CMK (cell line): ENCODE measurements around the gene SRPX.

Experiments used
- DNase-seq: peaks from one replicate; pipeline ENCODE4 v3.0.0-alpha.2; 2010; ENCODE audit warnings: low read depth

The SRPX gene

DNA sequence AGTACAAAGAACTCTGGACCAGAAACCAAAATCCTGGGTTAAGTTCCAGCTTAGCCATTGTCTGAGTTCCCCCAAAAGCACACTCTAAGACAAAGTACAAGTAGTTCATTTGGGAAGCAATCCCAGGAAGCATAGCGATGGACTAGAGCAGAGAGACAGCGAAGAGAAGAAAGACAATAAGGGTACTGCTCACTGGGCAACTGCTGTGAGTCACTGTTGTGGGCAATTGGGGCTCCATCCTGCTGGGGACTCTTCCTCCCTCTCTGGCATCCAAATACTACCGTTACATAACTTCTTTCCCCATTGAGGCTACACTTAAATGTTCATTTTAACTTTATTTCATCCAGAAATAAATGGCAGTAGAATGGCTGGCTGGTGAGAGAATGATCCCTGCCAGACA lies 14.1 kb downstream of the SRPX start:
- no peak for DNase-seq

DNA sequence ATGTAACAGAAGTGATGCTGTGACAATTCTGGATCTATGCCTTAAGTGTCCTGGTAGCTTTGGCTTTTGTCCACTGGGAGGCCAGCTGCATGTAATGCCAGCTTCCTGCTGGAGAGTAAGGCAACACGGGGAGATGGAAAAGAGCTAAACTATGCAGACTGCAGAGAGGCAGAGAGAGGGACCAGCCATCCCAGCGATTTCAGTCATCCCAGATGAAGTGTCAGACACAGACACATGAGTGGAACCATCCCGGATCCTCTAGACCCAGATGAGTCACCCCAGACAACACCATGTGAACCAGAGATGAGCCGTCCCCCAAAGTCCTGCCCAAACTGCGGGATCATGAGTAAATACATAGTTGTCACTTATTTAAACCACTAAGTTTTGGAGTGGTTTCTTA lies 14.6 kb downstream of the SRPX start:
- no peak for DNase-seq

DNA sequence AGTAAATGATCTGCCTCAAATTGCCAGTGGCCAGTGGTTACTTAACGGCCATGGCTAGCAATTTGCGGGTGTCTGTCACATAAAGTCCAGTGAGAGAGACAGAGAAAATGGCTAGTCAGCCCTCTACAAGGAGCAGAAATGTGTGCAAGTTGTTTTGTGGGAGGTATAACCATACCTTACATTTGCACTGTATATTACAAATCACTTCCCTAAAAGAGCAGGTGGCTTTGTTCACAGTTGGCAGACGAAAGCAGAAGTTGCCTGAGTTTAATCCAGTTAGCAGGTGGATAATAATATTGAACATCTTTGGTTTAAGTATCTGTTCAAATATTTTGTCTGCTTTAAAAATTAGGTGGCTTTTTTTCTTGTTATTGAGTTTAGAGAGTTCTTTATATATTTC lies 15.6 kb downstream of the SRPX start:
- no peak for DNase-seq

DNA sequence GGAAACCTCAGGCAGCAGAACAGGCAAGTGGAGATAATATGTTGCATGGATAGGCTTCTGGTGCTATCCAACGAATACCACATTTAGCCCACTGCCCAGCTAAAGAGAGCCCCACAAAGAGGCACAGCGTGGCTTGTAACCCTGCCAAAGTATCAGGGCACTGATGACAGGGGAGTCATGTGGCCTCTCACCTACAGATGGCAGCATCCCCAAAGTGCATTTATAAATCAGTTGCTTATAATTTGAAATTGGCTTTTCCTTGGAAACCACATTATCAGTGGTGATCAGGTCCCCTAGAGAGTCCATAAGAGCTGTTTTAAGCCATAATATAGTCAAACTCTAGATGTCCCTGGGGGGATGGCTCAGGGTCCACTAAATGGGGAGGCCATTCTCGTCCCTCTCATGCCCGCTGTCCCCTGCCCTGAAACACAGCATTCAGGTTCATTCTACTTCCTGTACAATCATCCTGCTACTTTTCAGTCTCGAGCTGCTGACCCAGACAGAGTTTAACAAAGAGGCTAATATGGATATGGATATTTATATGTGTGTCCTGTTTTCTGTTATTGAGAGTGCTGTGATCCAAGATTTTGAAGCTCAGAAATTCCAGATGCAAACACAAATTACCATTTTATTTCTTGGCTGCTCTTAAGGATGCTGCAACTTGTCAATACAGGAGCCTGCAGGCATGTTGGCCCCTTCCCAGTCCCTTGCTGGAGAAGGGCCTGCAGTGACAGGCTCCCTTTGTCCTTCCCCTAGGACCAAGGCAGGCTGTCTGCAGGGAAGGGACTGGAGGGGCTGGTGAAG lies 28.5 kb downstream of the SRPX start:
- DNase-seq, result no peak

DNA sequence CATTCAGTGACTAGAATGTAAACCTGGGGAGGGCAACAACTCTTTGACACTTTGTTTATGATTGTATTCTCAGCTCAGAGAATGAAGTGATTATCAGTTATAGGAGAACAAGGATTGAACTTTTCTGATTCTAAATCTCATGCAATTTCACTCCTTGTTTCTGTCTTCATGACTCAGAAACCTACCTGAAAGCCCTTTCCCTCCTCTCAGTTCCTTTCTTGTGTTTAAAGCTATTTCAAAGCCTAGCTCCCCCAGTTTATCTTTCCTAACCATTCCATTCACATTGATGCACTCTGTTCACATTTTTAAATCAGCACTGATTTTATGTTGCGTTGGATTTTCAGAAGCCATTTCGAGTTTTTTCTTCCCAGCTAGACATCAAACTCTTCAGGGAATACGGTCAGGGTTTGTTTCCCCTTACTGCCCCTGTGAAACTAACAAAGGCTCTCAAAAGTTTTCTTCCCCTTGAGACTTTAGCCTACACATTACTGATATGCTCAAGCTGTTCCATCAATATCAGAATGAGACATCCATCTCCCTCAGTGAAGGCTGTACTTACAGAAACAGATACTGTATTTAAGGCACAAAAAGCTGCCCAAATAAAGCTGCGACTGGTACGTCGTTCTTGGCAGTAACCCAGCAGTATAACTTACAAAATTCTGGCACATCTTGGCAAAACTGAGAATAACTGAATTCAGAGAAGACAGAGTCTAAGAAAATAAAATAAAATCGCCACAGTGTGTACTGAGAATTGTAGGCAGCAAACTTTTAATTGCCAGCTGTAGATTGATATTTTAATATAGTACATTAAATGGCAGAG lies 31.0 kb downstream of the SRPX start:
- DNase-seq, result no peak

DNA sequence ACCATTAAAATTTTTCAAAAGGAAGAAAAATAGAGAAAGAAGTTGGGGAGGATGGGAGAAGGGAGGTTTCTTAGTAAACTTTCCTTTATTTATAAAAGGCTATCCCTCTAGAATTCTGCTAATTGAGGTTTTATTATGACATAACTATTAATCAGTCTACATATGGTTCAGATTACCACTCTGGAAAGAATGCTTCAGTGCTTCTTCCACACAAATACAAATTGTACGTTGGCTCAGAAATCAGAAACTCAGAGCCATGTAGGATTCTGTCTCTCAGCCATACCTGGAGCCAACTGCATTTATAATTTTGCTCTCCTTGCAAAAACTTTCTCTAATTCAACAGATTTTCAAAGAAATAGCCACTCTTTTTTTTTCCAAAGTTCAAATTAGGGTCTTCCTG lies 37.1 kb downstream of the SRPX start:
- no peak for DNase-seq

DNA sequence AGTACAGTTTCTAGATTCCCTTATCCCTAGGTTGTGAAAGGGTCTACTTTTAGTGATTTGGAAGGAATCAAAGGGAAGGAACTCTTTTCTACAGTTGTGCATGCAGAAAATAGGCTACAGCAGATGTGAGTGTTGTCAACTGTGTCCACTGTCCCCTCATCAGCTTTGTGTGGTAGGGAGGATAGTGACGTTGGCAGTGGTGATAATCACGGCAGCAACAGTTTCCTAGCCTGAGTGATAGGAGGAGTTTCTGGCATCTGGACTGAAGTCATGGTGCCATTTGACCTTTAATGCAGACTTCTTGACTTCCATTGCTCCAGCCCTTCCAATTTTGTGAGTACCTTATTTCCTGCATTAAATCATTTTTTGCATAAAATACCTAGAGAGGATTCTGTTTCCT lies 39.3 kb downstream of the SRPX start:
- no peak for DNase-seq

DNA sequence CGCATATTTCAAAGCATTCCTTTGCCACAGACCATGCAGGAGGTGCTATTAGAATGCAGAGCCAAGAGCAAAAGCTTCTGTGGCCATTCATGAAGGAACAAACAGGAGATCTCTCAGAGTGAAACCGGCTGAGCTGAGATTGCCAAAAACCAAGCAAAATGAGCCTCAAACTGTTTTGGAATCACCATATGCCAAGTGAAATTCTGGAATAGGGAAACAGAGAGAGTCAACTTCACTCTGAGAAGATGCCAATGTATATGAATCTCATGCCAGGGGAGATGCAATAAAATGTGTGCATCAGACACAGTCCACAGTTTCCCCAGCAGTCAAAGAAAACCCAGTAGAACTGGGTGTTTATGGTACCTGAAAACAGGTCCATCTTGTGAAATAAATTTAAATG lies 42.3 kb downstream of the SRPX start:
- no peak for DNase-seq

DNA sequence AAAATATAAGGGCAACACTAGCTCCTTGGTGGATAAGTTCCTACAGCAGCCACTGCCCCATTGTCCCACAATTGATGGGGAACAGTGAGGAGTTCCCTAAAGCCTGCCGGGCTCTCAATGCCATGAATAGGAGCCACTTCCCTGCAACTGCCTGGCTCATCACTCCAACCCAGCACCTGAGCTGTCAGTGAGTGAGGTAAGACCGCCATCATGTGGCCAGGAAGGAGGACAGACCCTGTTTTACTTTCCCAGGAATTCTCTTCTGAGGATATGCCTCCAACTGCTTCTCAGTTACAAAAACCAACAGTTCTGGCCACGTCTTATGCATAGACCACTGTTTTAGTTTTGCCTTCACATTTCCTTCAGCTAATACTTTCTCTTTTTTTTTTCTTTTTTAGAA lies 45.5 kb downstream of the SRPX start:
- no peak for DNase-seq

DNA sequence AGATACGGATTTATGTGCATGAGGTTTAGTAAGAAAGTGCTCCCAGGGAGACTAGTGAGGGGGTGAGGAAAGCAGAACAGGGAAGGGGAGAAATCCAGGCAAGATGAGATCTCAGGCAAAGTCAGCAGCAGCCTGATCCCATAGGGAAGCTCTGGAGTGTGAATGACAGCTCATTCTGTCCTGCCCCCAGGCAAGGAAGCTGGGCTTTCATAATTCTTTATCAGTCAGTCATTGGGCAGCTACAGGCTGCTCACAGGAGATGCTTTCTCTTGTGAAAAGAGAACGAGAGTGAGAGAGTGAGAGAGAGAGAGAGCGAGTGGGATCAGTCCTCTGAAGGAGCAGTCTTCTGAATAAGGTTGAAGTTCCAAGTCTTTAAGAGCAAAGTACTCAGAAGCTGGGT lies 48.1 kb downstream of the SRPX start:
- DNase-seq, result no peak

DNA sequence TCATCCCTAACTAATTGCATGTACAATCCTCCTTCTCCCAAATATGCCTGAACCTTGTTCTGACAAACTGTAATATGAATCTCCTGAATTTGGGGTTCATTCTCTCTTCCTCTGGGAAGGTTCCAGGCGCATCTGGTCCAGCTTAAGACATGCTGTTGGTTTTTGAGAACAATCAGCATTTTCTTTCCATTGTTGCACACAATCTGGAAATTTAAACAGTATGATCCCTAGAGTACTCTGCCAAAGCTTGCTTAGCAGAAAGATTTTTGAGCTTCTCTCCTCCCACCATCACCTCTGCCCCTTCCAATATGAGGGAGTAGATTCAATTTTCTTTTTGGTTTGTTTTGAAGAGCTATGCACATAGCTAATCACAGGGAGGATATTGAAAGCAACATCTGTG lies 50.1 kb downstream of the SRPX start:
- no peak for DNase-seq

DNA sequence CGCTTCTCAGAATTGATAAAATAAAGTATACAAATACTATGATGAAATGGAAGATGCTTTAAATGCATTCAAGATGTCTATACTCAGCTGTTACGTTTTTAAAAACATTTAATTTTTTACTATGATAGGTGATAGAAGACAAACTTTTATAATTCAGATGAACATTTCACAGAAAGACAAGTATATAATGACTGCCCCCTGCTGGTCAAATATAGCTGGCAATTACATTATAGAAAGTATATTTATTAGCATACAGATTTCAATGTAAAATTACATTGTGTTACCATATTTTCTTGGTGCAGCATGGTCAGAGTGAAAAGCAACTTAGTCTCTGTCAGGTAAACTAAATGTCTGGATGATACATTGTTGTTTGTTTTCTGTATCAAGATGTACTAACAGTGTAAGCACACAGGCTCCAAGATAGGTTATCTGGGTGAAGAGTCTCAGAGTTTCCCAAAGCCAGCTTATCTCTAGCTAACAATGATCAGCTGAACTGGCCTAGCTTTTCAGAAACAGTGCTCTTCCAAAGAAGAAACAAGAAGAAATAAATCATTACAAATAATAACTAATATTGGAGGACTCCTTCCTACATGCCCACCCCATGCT lies 54.1 kb downstream of the SRPX start:
- no peak for DNase-seq

DNA sequence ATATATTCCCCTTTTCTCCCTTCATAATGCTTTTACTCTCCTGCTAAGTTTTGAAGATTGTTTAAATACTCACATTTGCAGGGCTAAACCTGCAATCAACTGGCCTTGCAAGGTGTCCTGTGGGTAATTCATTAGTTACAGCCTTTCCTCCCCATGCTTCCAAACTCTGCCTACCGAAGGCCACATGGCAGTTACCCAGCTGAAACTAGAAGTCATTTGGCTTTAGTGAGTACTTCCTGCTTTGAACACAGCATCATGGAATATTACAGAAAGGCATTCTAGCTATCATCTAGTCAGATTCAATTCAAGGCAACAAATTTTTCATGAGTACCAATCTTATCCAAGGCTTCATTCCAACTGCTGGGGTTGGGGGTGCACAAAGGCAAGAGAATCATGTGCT lies 55.6 kb downstream of the SRPX start:
- no peak for DNase-seq

DNA sequence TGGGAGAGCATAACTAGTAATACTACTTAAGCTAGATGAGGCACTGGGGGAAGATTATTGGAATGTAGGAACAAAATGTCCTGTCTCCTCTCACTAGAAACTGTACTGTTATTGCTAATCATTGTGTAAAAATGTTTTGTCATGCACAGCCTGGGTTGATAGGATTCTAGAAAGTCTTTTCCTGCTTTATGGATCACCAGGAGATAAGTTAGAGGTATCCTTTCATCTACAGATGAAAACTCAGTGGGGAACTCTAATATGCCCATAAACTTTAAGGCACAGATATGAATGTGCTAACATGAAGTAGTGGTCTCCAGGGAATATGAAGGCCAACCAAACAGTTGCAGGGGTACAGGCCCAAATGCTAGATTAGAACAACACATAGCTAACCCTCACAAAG lies 57.5 kb downstream of the SRPX start:
- DNase-seq, result no peak

DNA sequence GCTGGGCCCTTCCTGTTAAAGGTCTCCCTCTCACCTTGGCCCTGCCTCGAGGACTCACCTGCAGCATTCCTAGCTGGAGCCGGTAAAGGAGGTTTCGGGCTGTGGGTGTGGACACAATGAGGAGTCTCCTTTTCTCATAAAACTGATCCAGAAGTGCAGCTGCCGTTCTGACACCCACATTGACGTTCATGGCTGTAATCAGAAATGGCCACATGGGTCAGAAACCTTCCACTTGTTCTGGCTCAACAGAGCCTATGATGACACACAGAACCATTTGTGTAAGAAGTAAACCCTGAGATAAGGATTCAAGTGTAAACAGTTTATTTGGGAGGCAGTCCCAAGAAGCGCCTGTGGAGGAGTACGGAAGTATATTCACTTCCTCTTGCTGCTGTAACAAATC lies 63.8 kb downstream of the SRPX start:
- no peak for DNase-seq

DNA sequence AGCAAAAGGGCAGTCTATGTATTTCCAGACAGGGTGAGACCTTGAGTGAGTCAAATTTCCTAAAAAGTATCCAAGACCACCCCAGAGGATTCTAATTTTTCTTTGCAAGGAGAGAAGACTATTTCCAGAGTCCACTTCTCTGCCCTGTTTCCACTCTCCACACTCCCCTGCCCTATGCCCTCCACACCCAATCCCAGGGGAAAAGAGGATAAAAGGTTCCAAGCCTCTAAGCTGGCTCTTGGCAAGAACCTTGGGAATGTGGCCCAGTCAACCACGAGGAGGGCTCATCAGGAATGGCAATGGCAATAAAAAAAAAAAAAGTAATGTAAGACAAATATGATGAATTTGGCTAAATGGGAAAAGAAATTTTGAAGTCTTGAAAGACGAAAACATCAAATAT lies 65.9 kb downstream of the SRPX start:
- no peak for DNase-seq

DNA sequence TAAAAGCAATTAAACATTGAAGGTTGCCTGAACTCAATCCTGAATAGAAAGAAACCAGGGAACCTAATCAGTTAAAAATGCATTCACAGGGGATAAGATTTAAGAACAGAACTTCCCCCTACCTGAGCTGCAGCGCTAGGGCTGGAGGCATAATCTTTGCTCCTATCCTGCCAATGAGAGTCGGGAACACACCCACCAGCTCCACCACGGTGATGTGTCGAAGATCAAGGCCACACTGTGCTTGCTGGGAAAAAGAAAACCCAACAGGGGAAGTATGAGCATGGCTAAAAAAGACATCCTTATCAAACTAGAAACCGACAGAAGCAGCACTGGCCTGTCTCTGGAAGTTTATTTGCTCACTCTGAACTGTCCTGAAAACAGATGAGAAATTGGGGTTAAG lies 66.3 kb downstream of the SRPX start:
- DNase-seq, result no peak

DNA sequence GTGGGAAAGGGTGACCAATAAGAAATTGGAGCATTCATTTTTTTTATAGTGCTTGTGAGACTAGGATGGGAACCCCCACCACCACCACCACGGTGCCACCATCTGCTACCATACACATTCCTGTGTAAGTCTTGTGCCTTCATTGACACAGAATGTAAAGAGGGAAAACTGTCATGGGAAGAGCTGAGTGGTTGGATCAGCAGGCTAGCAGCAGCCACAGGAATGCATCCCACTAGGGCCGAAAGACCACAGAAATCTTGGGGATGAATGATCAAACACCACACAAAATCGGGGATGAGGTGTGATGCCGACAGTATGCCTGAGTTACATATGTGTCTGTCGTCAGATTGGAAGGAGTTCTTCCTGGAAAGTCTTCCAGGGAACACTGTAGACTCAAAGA lies 69.2 kb downstream of the SRPX start:
- no peak for DNase-seq

DNA sequence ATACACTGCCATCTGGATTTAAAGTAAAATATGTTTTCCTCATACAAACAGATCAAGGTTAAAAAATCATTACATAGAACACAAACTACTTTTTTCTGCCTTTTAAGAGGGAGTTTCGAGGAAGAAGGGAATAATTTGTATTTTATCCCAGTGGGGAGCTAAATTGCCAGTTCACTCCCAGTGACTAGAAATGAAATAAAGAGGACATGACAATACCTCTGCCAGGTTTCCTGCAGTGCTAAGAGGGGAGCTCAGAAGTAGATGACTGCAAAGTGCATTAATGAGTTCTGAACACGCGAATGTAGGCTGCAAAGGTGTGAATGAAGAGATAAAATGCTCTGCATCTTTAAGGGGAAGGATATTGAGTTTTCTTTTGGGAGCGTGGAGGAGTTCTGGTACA lies 69.7 kb downstream of the SRPX start:
- no peak for DNase-seq

DNA sequence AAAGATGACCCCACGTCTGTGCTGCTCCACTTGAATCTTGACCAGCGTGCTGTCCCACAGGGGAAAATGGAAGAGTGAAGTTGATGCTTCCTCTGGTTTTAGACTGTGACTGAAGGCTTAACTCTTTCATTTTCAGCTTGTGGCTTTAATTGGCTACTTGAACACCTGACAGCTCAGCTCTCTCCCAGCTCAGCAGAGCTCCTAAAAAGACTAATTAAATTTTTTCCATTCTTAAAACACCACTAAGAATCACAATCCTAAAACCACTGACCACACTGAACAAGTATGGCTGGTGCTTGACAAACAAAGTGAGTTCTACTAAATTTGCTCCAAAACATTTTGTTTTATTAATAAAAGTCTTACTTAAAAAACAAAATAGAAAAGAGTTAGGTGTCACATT lies 71.7 kb downstream of the SRPX start:
- DNase-seq, result no peak

DNA sequence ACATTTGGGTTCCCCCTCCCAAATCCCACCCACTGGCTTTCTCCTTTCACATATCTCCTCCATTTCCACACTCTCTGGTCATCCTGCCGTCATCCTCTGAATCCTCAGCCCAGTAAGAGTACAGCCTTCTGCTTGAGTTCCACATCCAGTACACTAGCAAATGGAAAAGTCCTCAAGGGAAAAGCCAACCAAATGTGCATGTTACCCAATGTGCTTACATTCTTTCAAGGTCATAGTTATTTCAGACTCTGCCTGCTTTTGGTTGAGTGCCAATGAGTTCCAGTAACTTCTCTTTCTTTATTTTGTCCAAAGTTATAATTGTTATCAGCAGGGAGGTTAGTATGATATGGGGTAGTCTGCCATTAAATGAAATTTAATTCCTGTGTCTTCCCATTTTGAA lies 78.1 kb downstream of the SRPX start:
- no peak for DNase-seq

DNA sequence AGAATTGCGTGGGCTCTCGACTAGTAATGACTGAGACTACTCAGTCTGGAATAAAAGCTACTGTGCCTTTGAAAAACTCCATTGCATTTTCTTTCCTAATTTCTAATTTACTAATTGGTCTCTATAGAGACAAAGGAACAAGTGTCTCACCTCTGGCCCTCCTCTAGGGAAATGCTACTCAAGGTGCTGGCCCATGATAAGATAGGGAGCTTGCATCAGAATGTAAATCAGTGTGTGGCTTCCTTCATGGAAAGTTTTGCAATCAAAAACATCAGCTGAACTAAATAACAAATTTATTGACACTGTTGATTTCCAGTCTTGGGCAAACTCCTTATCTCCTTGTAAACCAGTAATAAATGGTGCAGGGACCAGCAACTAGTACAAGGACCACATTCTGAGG lies 81.8 kb downstream of the SRPX start:
- peak; percentile 48 for DNase-seq

DNA sequence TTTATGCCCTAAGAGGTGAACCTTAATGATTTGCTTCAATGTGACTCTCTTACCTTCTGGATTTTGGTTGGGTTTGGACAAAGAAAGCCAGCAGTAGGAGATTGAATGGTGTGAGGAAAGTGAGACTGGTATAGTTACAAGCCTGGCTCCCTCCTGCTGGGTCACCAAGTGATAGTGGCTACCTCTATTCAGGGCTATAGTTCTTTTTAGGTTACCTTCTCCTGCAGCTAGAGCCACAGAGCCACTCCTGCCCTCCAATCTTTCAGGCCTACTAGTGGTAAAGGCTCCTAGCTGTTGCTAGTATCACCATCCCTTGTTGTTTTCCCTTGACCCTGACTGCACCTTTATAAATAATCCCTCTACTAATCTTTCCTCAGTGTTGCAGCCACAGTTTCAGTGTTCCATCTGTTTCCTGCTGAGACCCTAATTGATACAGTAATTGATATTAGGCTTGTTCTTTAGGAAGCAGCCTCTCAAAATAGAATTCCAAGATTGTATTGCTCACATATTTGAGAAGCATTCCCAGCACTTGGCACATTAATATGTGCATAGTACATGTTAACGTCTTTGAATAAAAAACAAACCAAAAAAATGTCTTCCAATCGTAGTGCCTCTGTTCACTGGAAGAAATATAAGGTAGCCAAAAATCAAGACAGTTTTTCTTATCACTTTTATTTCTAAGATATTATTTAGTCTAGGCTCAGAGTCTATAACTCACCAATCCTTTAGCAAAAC lies 82.3 kb downstream of the SRPX start:
- DNase-seq, result no peak
